ENCODE data around the gene CACNG5.

GRCh38 chr17:66885417-66885816 is 50.5 kb downstream of the CACNG5 start:
- TF ChIP-seq CTCF (IDR thresholded peaks at IDR 0.05) = no peak
- no peak for TF ChIP-seq POLR2A (IDR thresholded peaks at IDR 0.05)
